Measurements from ENCODE around the gene FARP2.
"Not testable (repeated sequence)": the region's sequence is repeated elsewhere in the genome, so short reads cannot be mapped to it uniquely, and the experiment has no call there.

The FARP2 gene

DNA sequence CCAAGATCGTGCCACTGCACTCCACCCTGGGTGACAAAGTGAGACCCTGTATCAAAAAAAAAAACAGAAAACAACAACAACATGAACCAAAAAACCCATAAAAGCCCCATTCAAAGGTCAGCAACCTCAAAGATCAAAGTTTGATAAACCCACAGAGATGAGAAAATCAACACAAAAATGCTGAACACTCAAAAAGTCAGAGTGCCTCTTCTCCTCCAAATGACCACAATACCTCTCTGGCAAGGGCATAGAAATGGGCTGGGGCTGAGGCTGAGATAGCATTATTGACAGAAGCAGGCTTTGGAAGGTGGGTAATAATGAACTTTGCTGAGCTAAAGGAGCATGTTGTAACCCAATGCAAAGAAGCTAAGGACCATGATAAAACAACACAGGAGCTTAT lies 66.3 kb downstream of the FARP2 start:
- TF ChIP-seq, protein P1, sequence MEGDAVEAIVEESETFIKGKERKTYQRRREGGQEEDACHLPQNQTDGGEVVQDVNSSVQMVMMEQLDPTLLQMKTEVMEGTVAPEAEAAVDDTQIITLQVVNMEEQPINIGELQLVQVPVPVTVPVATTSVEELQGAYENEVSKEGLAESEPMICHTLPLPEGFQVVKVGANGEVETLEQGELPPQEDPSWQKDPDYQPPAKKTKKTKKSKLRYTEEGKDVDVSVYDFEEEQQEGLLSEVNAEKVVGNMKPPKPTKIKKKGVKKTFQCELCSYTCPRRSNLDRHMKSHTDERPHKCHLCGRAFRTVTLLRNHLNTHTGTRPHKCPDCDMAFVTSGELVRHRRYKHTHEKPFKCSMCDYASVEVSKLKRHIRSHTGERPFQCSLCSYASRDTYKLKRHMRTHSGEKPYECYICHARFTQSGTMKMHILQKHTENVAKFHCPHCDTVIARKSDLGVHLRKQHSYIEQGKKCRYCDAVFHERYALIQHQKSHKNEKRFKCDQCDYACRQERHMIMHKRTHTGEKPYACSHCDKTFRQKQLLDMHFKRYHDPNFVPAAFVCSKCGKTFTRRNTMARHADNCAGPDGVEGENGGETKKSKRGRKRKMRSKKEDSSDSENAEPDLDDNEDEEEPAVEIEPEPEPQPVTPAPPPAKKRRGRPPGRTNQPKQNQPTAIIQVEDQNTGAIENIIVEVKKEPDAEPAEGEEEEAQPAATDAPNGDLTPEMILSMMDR (IDR thresholded peaks at IDR 0.05) = no peak
- H3K79me2 ChIP-seq = peaks cover 26% of the 10 kb centered on the region
- H3K9me3 ChIP-seq (ENCODE audit: control insufficient read depth, low read length) = no peaks in the 10 kb centered on the region
- H3K4me1 ChIP-seq = peaks cover 6% of the 10 kb centered on the region
- no peak overlapping the region for H2AFZ ChIP-seq
- H3K9ac ChIP-seq = no peak overlapping the region
- H3K27ac ChIP-seq = no peak overlapping the region
- H3K4me2 ChIP-seq (ENCODE audit: low read length) = no peak overlapping the region
- H3K27me3 ChIP-seq (ENCODE audit: control insufficient read depth, insufficient read depth, low read length) = no peaks in the 10 kb centered on the region
- no peak overlapping the region for H3K4me3 ChIP-seq (ENCODE audit: low read depth, low read length)
- no peaks in the 10 kb centered on the region for H3K36me3 ChIP-seq (ENCODE audit: control insufficient read depth, insufficient read depth, low read length)

DNA sequence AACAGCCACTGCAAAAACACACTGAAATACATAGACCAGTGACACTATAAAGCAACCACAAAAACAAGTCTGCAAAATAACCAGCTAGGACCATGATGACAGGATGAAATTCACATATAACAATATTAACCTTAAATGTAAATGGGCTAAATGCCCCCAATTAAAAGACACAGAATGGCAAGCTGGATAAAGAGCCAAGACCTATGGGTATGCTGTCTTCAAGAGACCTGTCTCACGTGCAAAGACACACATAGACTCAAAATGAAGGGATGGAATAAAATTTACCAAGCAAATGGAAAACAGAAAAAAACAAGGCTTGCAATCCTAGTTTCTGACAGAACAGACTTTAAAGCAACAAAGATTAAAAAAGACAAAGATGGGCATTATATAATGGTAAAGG lies 67.4 kb downstream of the FARP2 start:
- not testable (repeated sequence) for H3K4me2 ChIP-seq (ENCODE audit: low read length); H2AFZ ChIP-seq; H3K9ac ChIP-seq; H3K36me3 ChIP-seq (ENCODE audit: control insufficient read depth, insufficient read depth, low read length); H3K27ac ChIP-seq; H3K9me3 ChIP-seq (ENCODE audit: control insufficient read depth, low read length); H3K4me1 ChIP-seq; H3K4me3 ChIP-seq (ENCODE audit: low read depth, low read length); H3K27me3 ChIP-seq (ENCODE audit: control insufficient read depth, insufficient read depth, low read length)
- H3K79me2 ChIP-seq = peaks cover 21% of the 10 kb centered on the region

DNA sequence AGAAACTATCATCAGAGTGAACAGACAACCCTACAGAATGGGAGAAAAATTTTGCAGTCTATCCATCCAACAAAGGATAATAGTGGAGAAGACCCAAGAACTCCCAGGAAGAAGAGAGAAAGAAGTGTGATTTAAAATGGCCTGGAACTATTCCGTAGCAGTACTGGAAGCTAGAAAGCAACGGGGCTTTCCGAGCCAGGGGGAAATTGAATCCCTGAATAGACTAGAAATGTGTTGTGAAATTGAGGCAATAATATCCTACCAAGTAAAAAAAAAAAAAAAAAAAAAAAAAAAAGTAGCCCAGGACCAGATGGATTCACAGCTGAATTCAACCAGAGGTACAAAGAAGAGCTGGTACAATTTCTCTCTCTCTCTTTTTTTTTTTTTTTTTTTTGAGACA lies 69.3 kb downstream of the FARP2 start:
- H3K9me3 ChIP-seq (ENCODE audit: control insufficient read depth, low read length) = no peaks in the 10 kb centered on the region
- H3K9ac ChIP-seq = no peak overlapping the region
- no peak overlapping the region for H2AFZ ChIP-seq
- peaks cover 6% of the 10 kb centered on the region for H3K4me1 ChIP-seq
- TF ChIP-seq, protein P1 (IDR thresholded peaks at IDR 0.05) = no peak
- H3K36me3 ChIP-seq (ENCODE audit: control insufficient read depth, insufficient read depth, low read length) = no peaks in the 10 kb centered on the region
- H3K27me3 ChIP-seq (ENCODE audit: control insufficient read depth, insufficient read depth, low read length) = no peaks in the 10 kb centered on the region
- no peak overlapping the region for H3K4me3 ChIP-seq (ENCODE audit: low read depth, low read length)
- no peak overlapping the region for H3K4me2 ChIP-seq (ENCODE audit: low read length)
- peaks cover 21% of the 10 kb centered on the region for H3K79me2 ChIP-seq
- H3K27ac ChIP-seq = no peak overlapping the region

DNA sequence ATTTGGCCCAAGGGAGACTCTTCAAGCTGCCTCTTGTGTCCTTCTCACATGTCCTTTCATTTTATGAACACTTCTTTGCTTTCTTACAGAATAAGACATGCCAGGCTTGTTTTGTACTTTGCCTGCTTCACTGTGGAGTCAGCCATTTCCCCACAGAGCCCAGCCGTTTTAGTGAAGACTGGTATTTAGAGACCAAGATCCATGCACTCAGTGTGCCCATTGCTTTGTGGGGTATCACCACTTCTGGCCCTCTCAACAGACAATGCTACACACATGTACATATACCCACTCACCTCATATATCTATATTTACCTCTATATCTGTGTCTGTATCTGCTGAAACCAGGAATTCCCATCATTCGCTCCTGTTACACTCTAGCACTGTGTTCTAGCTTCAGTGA lies 74.1 kb downstream of the FARP2 start:
- Histone ChIP-seq H3K4me3 (ENCODE audit: low read depth, low read length) (no peak overlapping the region), H3K9ac (no peak overlapping the region), H3K36me3 (ENCODE audit: control insufficient read depth, insufficient read depth, low read length) (no peaks in the 10 kb centered on the region), H3K9me3 (ENCODE audit: control insufficient read depth, low read length) (no peaks in the 10 kb centered on the region), H3K27me3 (ENCODE audit: control insufficient read depth, insufficient read depth, low read length) (no peaks in the 10 kb centered on the region), H3K4me2 (ENCODE audit: low read length) (no peak overlapping the region), H3K4me1 (no peaks in the 10 kb centered on the region), H2AFZ (no peak overlapping the region), H3K27ac (no peak overlapping the region), H3K79me2 (no peaks in the 10 kb centered on the region)
- TF ChIP-seq, protein P1 (IDR thresholded peaks at IDR 0.05) = no peak

DNA sequence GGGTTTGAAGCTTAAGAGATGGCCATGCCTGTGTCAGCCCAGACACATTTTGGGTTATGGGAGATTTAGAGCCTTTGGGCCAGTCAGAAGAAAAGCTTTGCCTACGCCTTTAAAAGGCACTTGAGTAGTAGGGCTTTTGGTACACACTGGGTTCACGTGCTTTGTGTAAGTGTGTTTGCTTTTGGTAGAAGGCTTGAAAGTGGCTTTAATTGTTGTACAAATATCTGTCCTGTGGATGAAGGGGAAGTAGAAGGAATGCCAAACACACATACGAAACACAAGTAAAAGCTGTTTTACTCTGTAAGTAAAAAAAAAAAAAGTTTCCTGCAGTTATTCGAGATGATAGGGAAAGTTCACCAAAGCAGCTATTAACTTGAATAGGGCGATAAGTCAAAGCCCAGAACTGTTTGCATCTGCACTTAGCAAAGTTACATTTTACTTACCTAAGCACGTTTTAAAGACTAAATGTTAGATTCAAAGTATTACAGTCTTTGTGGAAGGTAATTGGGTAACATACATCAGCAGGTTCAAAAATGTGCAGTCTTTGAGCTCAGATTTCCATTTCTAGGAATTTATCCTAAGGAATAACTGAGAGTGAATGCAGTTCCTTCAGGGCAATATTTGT lies 76.9 kb downstream of the FARP2 start:
- H3K27ac ChIP-seq = no peak overlapping the region
- H3K79me2 ChIP-seq = no peaks in the 10 kb centered on the region

More for the DNA sequence above, 76.9 kb downstream of the FARP2 start:
- Histone ChIP-seq H3K4me1 (no peaks in the 10 kb centered on the region), H2AFZ (no peak overlapping the region), H3K9me3 (ENCODE audit: control insufficient read depth, low read length) (no peaks in the 10 kb centered on the region), H3K36me3 (ENCODE audit: control insufficient read depth, insufficient read depth, low read length) (no peaks in the 10 kb centered on the region), H3K4me2 (ENCODE audit: low read length) (no peak overlapping the region), H3K9ac (no peak overlapping the region), H3K27me3 (ENCODE audit: control insufficient read depth, insufficient read depth, low read length) (no peaks in the 10 kb centered on the region), H3K4me3 (ENCODE audit: low read depth, low read length) (no peak overlapping the region)
- TF ChIP-seq, protein P1 (IDR thresholded peaks at IDR 0.05) = no peak

Measured in parathyroid adenoma (tissue), 2 donors.